ENCODE measurements around the gene NAALADL1. TPM values are rescaled to one million over a fixed set of nuclear protein-coding genes. Genes with fewer than 3 reads are reported as not detected.

The NAALADL1 gene
- total RNA-seq, 5 donors from 2014 or later (not counting 1 experiment from before 2014, with no cell fraction given) = 10.2 to 30.1 (median 26.1) TPM

DNA sequence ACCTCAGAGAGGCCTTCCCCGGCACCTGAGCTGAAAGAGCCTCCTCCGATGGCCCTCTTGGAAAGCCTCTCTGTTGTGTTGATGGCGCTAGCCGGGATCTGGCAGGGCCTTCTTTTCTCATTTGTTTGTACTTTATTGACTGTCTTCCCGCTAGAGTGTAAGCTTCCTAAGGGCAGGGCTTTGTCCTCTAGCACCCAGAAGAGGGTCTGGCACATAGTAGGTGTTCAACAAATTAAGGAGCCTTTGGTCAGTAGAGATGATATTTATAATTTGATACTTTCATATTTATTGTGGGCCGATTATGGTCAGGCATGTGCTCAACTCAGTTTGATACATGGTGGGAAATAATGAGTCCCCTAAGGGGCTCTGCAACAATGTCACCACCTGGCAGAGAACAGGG lies 40.4 kb downstream of the NAALADL1 start:
- Mint-ChIP-seq H3K4me3 (no peak overlapping the region), H3K4me1 (peaks cover 21 to 28% (median 25%) of the 10 kb centered on the region in 3 donors), H3K27me3 (no peaks in the 10 kb centered on the region), H3K27ac (no peak overlapping the region), H3K36me3 (peaks cover 13% of the 10 kb centered on the region), H3K9me3 (no peaks in the 10 kb centered on the region)
- Histone ChIP-seq H3K36me3 (ENCODE audit: control insufficient read depth in 2 of 2, extremely low read depth in 1 of 2, insufficient read depth in 1 of 2, low read length in 1 of 2) (peaks cover 0 to 20% of the 10 kb centered on the region in 2 donors), H3K9me3 (no peaks in the 10 kb centered on the region), H3K4me3 (ENCODE audit: control insufficient read depth in 1 of 2, extremely low read depth in 1 of 2, low read length in 1 of 2) (no peak overlapping the region), H3K4me1 (ENCODE audit: control insufficient read depth in 1 of 2, extremely low read depth in 1 of 2, insufficient read depth in 2 of 2, low read length in 2 of 2) (peaks cover 2 to 24% of the 10 kb centered on the region in 2 experiments), H3K27me3 (replicated peaks in 1 of 2; ENCODE audit: control insufficient read depth in 2 of 2, extremely low read depth in 1 of 2, insufficient read depth in 2 of 2, low read length in 1 of 2) (no peaks in the 10 kb centered on the region), H3K27ac (ENCODE audit: low read length) (no peak overlapping the region)
- DNase-seq = no peak
- 100% methylated on average over 2 of the region's 6 CpGs for WGBS (ENCODE audit: insufficient coverage)
- ATAC-seq (replicated peaks in 1 of 4) = no peak
- ChIA-PET CTCF (no interaction called here), POLR2A (no interaction called here)

DNA sequence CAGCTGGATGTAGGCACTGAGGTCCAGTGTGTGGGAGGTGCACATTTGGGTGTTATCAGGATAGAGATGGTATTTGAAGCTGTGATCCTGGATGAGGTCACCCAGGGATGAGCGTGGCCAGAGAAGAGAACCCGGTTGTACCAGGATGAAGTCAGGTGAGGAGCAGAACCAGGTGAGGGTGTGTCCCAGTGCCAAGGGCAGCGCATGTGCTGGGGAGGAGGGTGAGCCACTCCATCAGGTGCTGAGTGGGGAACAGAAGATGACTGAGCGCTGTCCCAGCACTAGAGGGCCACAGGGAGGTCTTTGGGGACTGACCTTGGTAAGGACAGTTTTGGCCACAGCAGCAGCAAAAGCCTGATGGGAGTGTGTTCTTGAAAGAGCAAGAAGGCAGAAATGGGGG lies 41.6 kb downstream of the NAALADL1 start:
- no peaks in the 10 kb centered on the region for H3K9me3 ChIP-seq
- H3K4me3 ChIP-seq (ENCODE audit: control insufficient read depth in 1 of 2, extremely low read depth in 1 of 2, low read length in 1 of 2) = no peak overlapping the region
- Mint-ChIP-seq H3K9me3 (no peaks in the 10 kb centered on the region), H3K36me3 (peaks cover 9% of the 10 kb centered on the region), H3K27me3 (no peaks in the 10 kb centered on the region), H3K27ac (no peak overlapping the region), H3K4me1 (peaks cover 22 to 32% (median 25%) of the 10 kb centered on the region in 3 donors), H3K4me3 (no peak overlapping the region)
- ChIA-PET POLR2A (no interaction called here), CTCF (no interaction called here)
- WGBS (ENCODE audit: insufficient coverage) = 98% methylated on average over 4 of the region's 4 CpGs
- peaks cover 0 to 20% of the 10 kb centered on the region in 2 donors for H3K36me3 ChIP-seq (ENCODE audit: control insufficient read depth in 2 of 2, extremely low read depth in 1 of 2, insufficient read depth in 1 of 2, low read length in 1 of 2)
- no peak overlapping the region for H3K27ac ChIP-seq (ENCODE audit: low read length)
- no peak for DNase-seq
- H3K27me3 ChIP-seq (replicated peaks in 1 of 2; ENCODE audit: control insufficient read depth in 2 of 2, extremely low read depth in 1 of 2, insufficient read depth in 2 of 2, low read length in 1 of 2) = no peaks in the 10 kb centered on the region
- H3K4me1 ChIP-seq (ENCODE audit: control insufficient read depth in 1 of 2, extremely low read depth in 1 of 2, insufficient read depth in 2 of 2, low read length in 2 of 2) = peaks cover 2 to 24% of the 10 kb centered on the region in 2 experiments
- ATAC-seq (replicated peaks in 1 of 4) = no peak

DNA sequence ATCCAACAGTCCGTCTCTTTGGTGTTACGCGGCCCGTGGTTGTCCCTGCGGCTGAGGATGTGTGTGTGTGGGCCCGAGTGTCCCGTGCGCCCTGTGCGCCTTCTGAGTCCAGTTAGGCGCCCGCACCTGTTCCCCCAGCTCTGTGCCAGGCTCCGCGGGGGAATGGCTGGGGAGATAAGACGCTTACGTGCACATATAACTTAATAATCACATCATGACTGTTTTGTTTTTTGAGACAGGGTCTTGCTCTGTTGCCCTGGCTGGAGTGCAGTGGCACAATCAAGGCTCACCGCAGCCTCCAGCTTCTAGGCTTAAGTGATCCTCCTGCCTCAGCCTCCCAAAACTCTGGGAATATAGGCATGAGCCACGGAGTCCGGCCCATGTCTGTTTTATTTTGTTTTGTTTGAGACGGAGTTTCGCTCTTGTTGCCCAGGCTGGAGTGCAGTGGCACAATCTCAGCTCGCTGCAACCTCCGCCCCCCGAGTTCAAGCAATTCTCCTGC lies 43.6 kb downstream of the NAALADL1 start:
- POLR2A ChIA-PET = interaction anchor here in 1 of 2 donors (0.6 kb wide), 2 partner anchors 706 to 1614 kb away, joined by 3 to 4 read pairs; partner anchors contain the start of gene RNASEH2C
- DNase-seq (peak in 3 of 35 experiments; percentile 2 to 11 (median 6)), ATAC-seq (replicated peaks in 1 of 4) (no peak)
- Histone ChIP-seq H3K27ac (ENCODE audit: low read length) (peak overlapping the region; percentile 98), H3K36me3 (ENCODE audit: control insufficient read depth in 2 of 2, extremely low read depth in 1 of 2, insufficient read depth in 1 of 2, low read length in 1 of 2) (peaks cover 0 to 12% of the 10 kb centered on the region in 2 donors), H3K9me3 (no peaks in the 10 kb centered on the region), H3K27me3 (replicated peaks in 1 of 2; ENCODE audit: control insufficient read depth in 2 of 2, extremely low read depth in 1 of 2, insufficient read depth in 2 of 2, low read length in 1 of 2) (no peaks in the 10 kb centered on the region), H3K4me1 (ENCODE audit: control insufficient read depth in 1 of 2, extremely low read depth in 1 of 2, insufficient read depth in 2 of 2, low read length in 2 of 2) (peaks cover 2 to 24% of the 10 kb centered on the region in 2 experiments), H3K4me3 (ENCODE audit: control insufficient read depth in 1 of 2, extremely low read depth in 1 of 2, low read length in 1 of 2) (peak overlapping the region; percentile 75 to 90)
- H3K27me3 Mint-ChIP-seq = no peaks in the 10 kb centered on the region
- peaks cover 8% of the 10 kb centered on the region for H3K36me3 Mint-ChIP-seq
- peak overlapping the region; percentile 92 to 93 for H3K27ac Mint-ChIP-seq
- CTCF ChIA-PET = interaction anchor here (0.6 to 0.9 kb wide), 3 partner anchors 13 to 87 kb away, joined by 3 to 4 read pairs (median 3); no protein-coding TSS in a partner anchor
- H3K4me3 Mint-ChIP-seq = peak overlapping the region; percentile 84 to 88 (median 88)
- no peaks in the 10 kb centered on the region for H3K9me3 Mint-ChIP-seq
- WGBS (ENCODE audit: insufficient coverage) = 48% methylated on average over 12 of the region's 23 CpGs
- H3K4me1 Mint-ChIP-seq = peaks cover 22 to 32% (median 25%) of the 10 kb centered on the region in 3 donors

DNA sequence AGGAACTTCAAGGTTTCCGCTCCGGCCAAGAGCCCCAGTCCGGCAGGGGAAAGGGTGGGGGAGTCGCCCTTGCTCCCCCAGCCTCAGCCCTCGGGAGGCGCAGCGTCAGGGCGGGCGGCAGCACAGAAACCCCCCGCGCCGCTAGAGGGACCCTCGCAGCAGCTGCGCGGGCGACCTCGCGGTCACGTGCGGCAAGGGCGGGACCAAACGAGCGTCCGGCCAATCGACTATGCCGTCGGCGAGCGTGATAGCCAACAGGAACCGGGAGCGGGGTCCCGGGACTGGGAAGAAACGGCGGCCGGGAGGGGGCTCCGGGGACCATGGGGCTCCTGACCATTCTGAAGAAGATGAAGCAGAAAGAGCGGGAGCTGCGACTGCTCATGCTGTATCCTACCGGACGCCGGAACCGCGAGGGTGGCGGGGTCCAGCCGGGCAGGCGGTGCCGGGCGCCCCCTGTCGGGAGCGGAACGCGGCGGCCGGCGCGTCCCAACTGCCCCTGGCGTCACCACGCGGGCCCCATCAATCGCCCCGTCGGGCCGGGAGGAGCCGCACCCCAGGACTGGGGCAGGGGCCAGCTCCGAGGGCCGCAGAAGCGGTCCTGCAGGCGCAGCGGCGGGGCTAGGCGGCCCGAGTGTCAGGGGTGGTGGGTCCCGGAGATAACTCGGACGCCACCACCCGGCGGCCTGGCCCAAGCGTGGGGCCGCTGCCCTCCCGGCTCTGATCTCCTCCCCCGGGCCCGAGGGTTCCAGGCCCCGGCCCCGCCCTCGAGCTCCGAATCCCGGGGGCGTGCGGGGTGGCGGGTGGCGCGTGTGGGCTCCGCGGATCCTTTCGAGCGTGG lies 44.2 kb downstream of the NAALADL1 start, which contains the start of gene ARL2:
ARL2 (plus strand) TSS at position 273 of the 838 bp plus-strand sequence; CDS start at position 321, 48 bp downstream.
- ATAC-seq (replicated peaks in 1 of 4) = peak; percentile 82 to 84 (median 84)
- peak within 1 kb of the TSS; percentile 98 for H3K27ac ChIP-seq (ENCODE audit: low read length)

DNA sequence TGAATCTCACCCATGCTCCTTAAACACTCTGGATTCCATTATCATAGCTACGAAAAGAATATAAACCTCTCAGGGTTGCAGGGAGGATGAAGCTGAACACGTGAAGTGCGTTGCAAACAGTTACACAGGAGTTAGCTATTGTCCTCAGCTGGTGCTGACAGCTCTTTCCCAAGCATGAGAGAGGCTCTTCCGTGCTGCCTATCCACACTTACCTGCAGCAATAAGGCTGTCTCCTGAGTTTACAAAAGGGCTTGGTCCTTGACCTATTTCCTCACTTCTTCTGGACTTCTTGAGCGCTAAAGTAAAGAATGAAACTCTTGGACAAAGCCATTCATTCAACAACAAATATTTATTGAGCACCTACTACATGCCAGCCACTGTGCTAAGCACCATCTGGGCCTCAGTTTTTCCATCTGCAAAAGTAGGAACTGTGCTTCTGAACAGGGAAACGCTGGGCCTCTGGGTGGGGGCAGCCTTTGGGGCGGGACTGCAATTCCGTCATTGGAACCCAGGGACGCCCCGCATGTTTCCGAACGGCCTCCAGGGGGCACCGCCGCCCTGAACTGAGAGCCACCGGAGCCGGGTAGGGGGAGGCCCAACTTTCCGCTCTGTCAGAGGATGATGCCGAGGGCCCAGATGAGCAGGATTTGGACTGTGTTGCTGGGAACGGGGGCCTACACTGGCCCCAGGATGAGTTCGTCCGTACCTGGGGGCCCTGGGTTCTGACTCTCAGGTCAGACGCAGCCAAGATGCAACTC lies 45.0 kb downstream of the NAALADL1 start:
- ChIA-PET POLR2A (interaction anchor here in 1 of 2 donors (0.7 kb wide), 1 partner anchor 109 kb away, joined by 5 read pairs; the partner anchor contains the start of genes FAU and MRPL49), CTCF (interaction anchor here in 1 of 2 donors (0.6 kb wide), 2 partner anchors 72 to 89 kb away, joined by 3 read pairs; no protein-coding TSS in a partner anchor)
- peaks cover 2 to 24% of the 10 kb centered on the region in 2 experiments for H3K4me1 ChIP-seq (ENCODE audit: control insufficient read depth in 1 of 2, extremely low read depth in 1 of 2, insufficient read depth in 2 of 2, low read length in 2 of 2)
- DNase-seq (peak; percentile 81 to 94 (median 88)), ATAC-seq (replicated peaks in 1 of 4) (peak; percentile 85 to 89 (median 86))
- peaks cover 0 to 3% of the 10 kb centered on the region in 2 donors for H3K36me3 ChIP-seq (ENCODE audit: control insufficient read depth in 2 of 2, extremely low read depth in 1 of 2, insufficient read depth in 1 of 2, low read length in 1 of 2)
- H3K4me3 Mint-ChIP-seq = peak overlapping the region; percentile 86 to 94 (median 88)
- peaks cover 22 to 32% (median 25%) of the 10 kb centered on the region in 3 donors for H3K4me1 Mint-ChIP-seq
- WGBS (ENCODE audit: insufficient coverage) = 15% methylated on average over 22 of the region's 22 CpGs
- no peaks in the 10 kb centered on the region for H3K27me3 ChIP-seq (replicated peaks in 1 of 2; ENCODE audit: control insufficient read depth in 2 of 2, extremely low read depth in 1 of 2, insufficient read depth in 2 of 2, low read length in 1 of 2)
- peak overlapping the region; percentile 75 to 90 for H3K4me3 ChIP-seq (ENCODE audit: control insufficient read depth in 1 of 2, extremely low read depth in 1 of 2, low read length in 1 of 2)
- no peaks in the 10 kb centered on the region for H3K27me3 Mint-ChIP-seq
- no peaks in the 10 kb centered on the region for H3K9me3 ChIP-seq
- peak overlapping the region; percentile 98 for H3K27ac ChIP-seq (ENCODE audit: low read length)
- no peaks in the 10 kb centered on the region for H3K9me3 Mint-ChIP-seq
- H3K36me3 Mint-ChIP-seq = peaks cover 5% of the 10 kb centered on the region
- peak overlapping the region; percentile 95 to 96 for H3K27ac Mint-ChIP-seq

More for the DNA sequence above, 44.2 kb downstream of the NAALADL1 start, which contains the start of gene ARL2:
- no peaks in the 10 kb centered on the region for H3K9me3 Mint-ChIP-seq
- ChIA-PET CTCF (interaction anchor here in 1 of 2 donors (0.9 kb wide), 1 partner anchor 14 kb away, joined by 3 read pairs; no protein-coding TSS in a partner anchor), POLR2A (interaction anchor here (0.6 to 0.7 kb wide), 3 partner anchors 108 to 1615 kb away, joined by 3 to 5 read pairs (median 4); partner anchors contain the start of genes FAU (in 1 of the 2), MRPL49 (in 1 of the 2) and RNASEH2C (in 1 of the 2))
- Histone ChIP-seq H3K36me3 (ENCODE audit: control insufficient read depth in 2 of 2, extremely low read depth in 1 of 2, insufficient read depth in 1 of 2, low read length in 1 of 2) (peaks cover 0 to 10% of the 10 kb centered on the region in 2 donors), H3K4me1 (ENCODE audit: control insufficient read depth in 1 of 2, extremely low read depth in 1 of 2, insufficient read depth in 2 of 2, low read length in 2 of 2) (peaks cover 2 to 24% of the 10 kb centered on the region in 2 experiments), H3K27me3 (replicated peaks in 1 of 2; ENCODE audit: control insufficient read depth in 2 of 2, extremely low read depth in 1 of 2, insufficient read depth in 2 of 2, low read length in 1 of 2) (no peaks in the 10 kb centered on the region), H3K4me3 (ENCODE audit: control insufficient read depth in 1 of 2, extremely low read depth in 1 of 2, low read length in 1 of 2) (peak within 1 kb of the TSS; percentile 75 to 90), H3K9me3 (no peaks in the 10 kb centered on the region)
- H3K36me3 Mint-ChIP-seq = peaks cover 5% of the 10 kb centered on the region
- WGBS (ENCODE audit: insufficient coverage) = under 1% methylated on average over 96 of the region's 96 CpGs
- H3K27me3 Mint-ChIP-seq = no peaks in the 10 kb centered on the region
- peak within 1 kb of the TSS; percentile 86 to 94 (median 88) for H3K4me3 Mint-ChIP-seq
- H3K4me1 Mint-ChIP-seq = peaks cover 22 to 32% (median 25%) of the 10 kb centered on the region in 3 donors
- peak within 1 kb of the TSS; percentile 95 to 96 for H3K27ac Mint-ChIP-seq
- peak; percentile 66 to 92 (median 80) for DNase-seq
